ENCODE results near the gene NLGN1.

GRCh38 chr3:174333640-174334039 lies 936.1 kb downstream of the NLGN1 start:
- TF ChIP-seq, protein P1, sequence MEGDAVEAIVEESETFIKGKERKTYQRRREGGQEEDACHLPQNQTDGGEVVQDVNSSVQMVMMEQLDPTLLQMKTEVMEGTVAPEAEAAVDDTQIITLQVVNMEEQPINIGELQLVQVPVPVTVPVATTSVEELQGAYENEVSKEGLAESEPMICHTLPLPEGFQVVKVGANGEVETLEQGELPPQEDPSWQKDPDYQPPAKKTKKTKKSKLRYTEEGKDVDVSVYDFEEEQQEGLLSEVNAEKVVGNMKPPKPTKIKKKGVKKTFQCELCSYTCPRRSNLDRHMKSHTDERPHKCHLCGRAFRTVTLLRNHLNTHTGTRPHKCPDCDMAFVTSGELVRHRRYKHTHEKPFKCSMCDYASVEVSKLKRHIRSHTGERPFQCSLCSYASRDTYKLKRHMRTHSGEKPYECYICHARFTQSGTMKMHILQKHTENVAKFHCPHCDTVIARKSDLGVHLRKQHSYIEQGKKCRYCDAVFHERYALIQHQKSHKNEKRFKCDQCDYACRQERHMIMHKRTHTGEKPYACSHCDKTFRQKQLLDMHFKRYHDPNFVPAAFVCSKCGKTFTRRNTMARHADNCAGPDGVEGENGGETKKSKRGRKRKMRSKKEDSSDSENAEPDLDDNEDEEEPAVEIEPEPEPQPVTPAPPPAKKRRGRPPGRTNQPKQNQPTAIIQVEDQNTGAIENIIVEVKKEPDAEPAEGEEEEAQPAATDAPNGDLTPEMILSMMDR (IDR thresholded peaks at IDR 0.05) = no peak
- no peak for TF ChIP-seq POLR2A (IDR thresholded peaks at IDR 0.05)
